Stimulated activated CD8-positive, alpha-beta memory T cell treated with anti-CD3 and anti-CD28 coated beads, Interleukin-15, amount 100 ng/mL, for 4 hours (primary cell): ENCODE results near the gene TTLL10.
"Not testable (repeated sequence)": the region's sequence is repeated elsewhere in the genome, so short reads cannot be mapped to it uniquely, and the experiment has no call there.

ENCODE experiments used
- DNase-seq, 2 donors: peaks; one replicate each; pipeline ENCODE4 v3.0.0-alpha.2; 2020; ENCODE audit warnings: low read depth in 2 of 2

The TTLL10 gene

GRCh38 chr1:1141244-1141910 lies 32.3 kb upstream of the TTLL10 start:
- DNase-seq, result no peak

GRCh38 chr1:1141911-1142250 lies 31.8 kb upstream of the TTLL10 start:
- no peak for DNase-seq

- DNase-seq, result not testable (repeated sequence)
Measured at GRCh38 chr1:1142352-1142751, 31.3 kb upstream of the TTLL10 start.

- DNase-seq, result no peak
Measured at GRCh38 chr1:1142844-1143243, 30.8 kb upstream of the TTLL10 start.

- DNase-seq, result no peak
Measured at GRCh38 chr1:1143636-1144035, 30.0 kb upstream of the TTLL10 start.

GRCh38 chr1:1144122-1144842 lies 29.4 kb upstream of the TTLL10 start:
- no peak for DNase-seq

GRCh38 chr1:1144843-1145546 lies 28.7 kb upstream of the TTLL10 start:
- no peak for DNase-seq

GRCh38 chr1:1145547-1145914 lies 28.1 kb upstream of the TTLL10 start:
- no peak for DNase-seq

- DNase-seq, result no peak
Measured at GRCh38 chr1:1146026-1146425, 27.7 kb upstream of the TTLL10 start.

GRCh38 chr1:1146596-1146995 lies 27.1 kb upstream of the TTLL10 start:
- no peak for DNase-seq

- DNase-seq, result no peak
Measured at GRCh38 chr1:1148061-1148460, 25.6 kb upstream of the TTLL10 start.

GRCh38 chr1:1148569-1148968 lies 25.1 kb upstream of the TTLL10 start:
- DNase-seq, result no peak

GRCh38 chr1:1149416-1149815 lies 24.3 kb upstream of the TTLL10 start:
- DNase-seq, result no peak

GRCh38 chr1:1150100-1150499 lies 23.6 kb upstream of the TTLL10 start:
- no peak for DNase-seq

GRCh38 chr1:1151306-1151705 lies 22.4 kb upstream of the TTLL10 start:
- no peak for DNase-seq

- not testable (repeated sequence) for DNase-seq
Measured at GRCh38 chr1:1152431-1152830, 21.2 kb upstream of the TTLL10 start.

- DNase-seq, result not testable (repeated sequence)
Measured at GRCh38 chr1:1153215-1153614, 20.5 kb upstream of the TTLL10 start.

GRCh38 chr1:1153874-1154273 lies 19.8 kb upstream of the TTLL10 start:
- no peak for DNase-seq

- no peak for DNase-seq
Measured at GRCh38 chr1:1155258-1155657, 18.4 kb upstream of the TTLL10 start.

GRCh38 chr1:1156140-1157032 lies 17.3 kb upstream of the TTLL10 start:
- no peak for DNase-seq

GRCh38 chr1:1157033-1157365 lies 16.7 kb upstream of the TTLL10 start:
- DNase-seq, result no peak

GRCh38 chr1:1157426-1157913 lies 16.2 kb upstream of the TTLL10 start:
- no peak for DNase-seq
